Measurements from ENCODE around the gene CGB1. TPM values are rescaled to one million over a fixed set of nuclear protein-coding genes. Genes with fewer than 3 reads are reported as not detected.

Gene CGB1
- total and polyA plus RNA-seq, 7 donors = not detected

Other genes starting within 250 kb of the CGB1 start
- gene BCAT2, start 225.9 kb downstream of the CGB1 start, total RNA-seq = 10 to 100 TPM; 24.6 to 48.5 (median 29.9) TPM
- 10 to 100 TPM; 14.4 to 22.9 (median 20.0) TPM for gene BCAT2, start 225.9 kb downstream of the CGB1 start, polyA plus RNA-seq
- 1 to 10 TPM in 1 of 4 donors, under 1 TPM in 3; 0.61 to 1.2 (median 0.80) TPM for gene HSD17B14, start 200.4 kb downstream of the CGB1 start, total RNA-seq
- under 1 TPM; 0.15 to 0.66 (median 0.29) TPM for gene HSD17B14, start 200.4 kb downstream of the CGB1 start, polyA plus RNA-seq
- 10 to 100 TPM in 3 of 4 donors, 1 to 10 TPM in 1; 9.4 to 30.0 (median 20.2) TPM for gene PLEKHA4, start 168.3 kb downstream of the CGB1 start, total RNA-seq
- gene PLEKHA4, start 168.3 kb downstream of the CGB1 start, polyA plus RNA-seq = 10 to 100 TPM; 11.1 to 14.9 (median 12.3) TPM
- gene PPP1R15A, start 164.5 kb downstream of the CGB1 start, total RNA-seq = 10 to 100 TPM; 34.5 to 93.4 (median 41.3) TPM
- 10 to 100 TPM; 61.1 to 86.3 (median 83.7) TPM for gene PPP1R15A, start 164.5 kb downstream of the CGB1 start, polyA plus RNA-seq
- under 1 TPM in 2 of 4 donors, not detected in 2; 0.13 to 0.17 TPM for gene TULP2, start 138.2 kb downstream of the CGB1 start, total RNA-seq
- under 1 TPM in 2 of 3 donors, not detected in 1; 0.06 to 0.07 TPM for gene TULP2, start 138.2 kb downstream of the CGB1 start, polyA plus RNA-seq
- gene NUCB1, start 136.6 kb downstream of the CGB1 start, total RNA-seq = 100 to 1,000 TPM in 2 of 4 donors, 10 to 100 TPM in 2; 86.4 to 143 (median 101) TPM
- 10 to 100 TPM; 49.9 to 97.1 (median 90.7) TPM for gene NUCB1, start 136.6 kb downstream of the CGB1 start, polyA plus RNA-seq
- gene DHDH, start 103.2 kb downstream of the CGB1 start, total RNA-seq = under 1 TPM in 1 of 4 donors, not detected in 3; 0.21 TPM
- under 1 TPM in 1 of 3 donors, not detected in 2; 0.14 TPM for gene DHDH, start 103.2 kb downstream of the CGB1 start, polyA plus RNA-seq
- gene BAX, start 82.0 kb downstream of the CGB1 start, total RNA-seq = 10 to 100 TPM; 16.8 to 24.4 (median 22.0) TPM
- 10 to 100 TPM; 20.7 to 66.1 (median 35.6) TPM for gene BAX, start 82.0 kb downstream of the CGB1 start, polyA plus RNA-seq
- gene FTL, start 71.6 kb downstream of the CGB1 start, total RNA-seq = 1,000 to 10,000 TPM in 3 of 4 donors, 100 to 1,000 TPM in 1; 802 to 2,269 (median 1,158) TPM
- gene FTL, start 71.6 kb downstream of the CGB1 start, polyA plus RNA-seq = 1,000 to 10,000 TPM; 1,296 to 1,753 (median 1,467) TPM
- 100 to 1,000 TPM; 147 to 331 (median 238) TPM for gene GYS1, start 43.6 kb downstream of the CGB1 start, total RNA-seq
- 10 to 100 TPM; 30.9 to 61.3 (median 58.9) TPM for gene GYS1, start 43.6 kb downstream of the CGB1 start, polyA plus RNA-seq
- gene RUVBL2, start 43.0 kb downstream of the CGB1 start, total RNA-seq = 10 to 100 TPM; 61.1 to 87.4 (median 81.8) TPM
- 10 to 100 TPM; 62.7 to 76.5 (median 69.5) TPM for gene RUVBL2, start 43.0 kb downstream of the CGB1 start, polyA plus RNA-seq
- not detected for gene LHB, start 19.8 kb downstream of the CGB1 start, total RNA-seq
- gene LHB, start 19.8 kb downstream of the CGB1 start, polyA plus RNA-seq = under 1 TPM in 1 of 3 donors, not detected in 2; 0.32 TPM
- gene CGB3, start 12.6 kb downstream of the CGB1 start, total RNA-seq = not detected
- not detected for gene CGB3, start 12.6 kb downstream of the CGB1 start, polyA plus RNA-seq
- not detected for gene CGB2, start 5.0 kb downstream of the CGB1 start, total RNA-seq
- gene CGB2, start 5.0 kb downstream of the CGB1 start, polyA plus RNA-seq = under 1 TPM in 1 of 3 donors, not detected in 2; 0.10 TPM
- gene CGB5, start 7.0 kb upstream of the CGB1 start, total RNA-seq = not detected
- under 1 TPM in 1 of 3 donors, not detected in 2; 0.06 TPM for gene CGB5, start 7.0 kb upstream of the CGB1 start, polyA plus RNA-seq
- not detected for gene CGB8, start 12.2 kb upstream of the CGB1 start, total RNA-seq
- not detected for gene CGB8, start 12.2 kb upstream of the CGB1 start, polyA plus RNA-seq
- under 1 TPM; 0.20 to 0.46 (median 0.41) TPM for gene CGB7, start 20.9 kb upstream of the CGB1 start, total RNA-seq
- 1 to 10 TPM in 1 of 3 donors, under 1 TPM in 2; 0.52 to 1.1 (median 0.56) TPM for gene CGB7, start 20.9 kb upstream of the CGB1 start, polyA plus RNA-seq
- 1 to 10 TPM; 1.8 to 6.9 (median 5.1) TPM for gene NTF4, start 27.9 kb upstream of the CGB1 start, total RNA-seq
- gene NTF4, start 27.9 kb upstream of the CGB1 start, polyA plus RNA-seq = 1 to 10 TPM; 5.6 to 7.4 (median 6.4) TPM
- 10 to 100 TPM in 3 of 4 donors, 1 to 10 TPM in 1; 9.7 to 21.4 (median 17.2) TPM for gene KCNA7, start 35.8 kb upstream of the CGB1 start, total RNA-seq
- 10 to 100 TPM; 12.6 to 23.9 (median 17.0) TPM for gene KCNA7, start 35.8 kb upstream of the CGB1 start, polyA plus RNA-seq
- gene SNRNP70, start 48.6 kb upstream of the CGB1 start, total RNA-seq = 100 to 1,000 TPM in 3 of 4 donors, 10 to 100 TPM in 1; 89.1 to 133 (median 111) TPM
- 100 to 1,000 TPM in 1 of 3 donors, 10 to 100 TPM in 2; 83.2 to 123 (median 85.3) TPM for gene SNRNP70, start 48.6 kb upstream of the CGB1 start, polyA plus RNA-seq
- gene LIN7B, start 77.5 kb upstream of the CGB1 start, total RNA-seq = 10 to 100 TPM; 11.8 to 27.9 (median 22.3) TPM
- 10 to 100 TPM; 13.9 to 24.3 (median 15.8) TPM for gene LIN7B, start 77.5 kb upstream of the CGB1 start, polyA plus RNA-seq
- 1 to 10 TPM in 2 of 4 donors, under 1 TPM in 2; 0.54 to 1.6 (median 1.2) TPM for gene C19orf73, start 82.2 kb upstream of the CGB1 start, total RNA-seq
- gene C19orf73, start 82.2 kb upstream of the CGB1 start, polyA plus RNA-seq = 1 to 10 TPM; 1.7 to 1.9 (median 1.9) TPM
- gene PPFIA3, start 82.6 kb upstream of the CGB1 start, total RNA-seq = 1 to 10 TPM; 1.4 to 3.8 (median 2.6) TPM
- 1 to 10 TPM; 2.6 to 5.0 (median 3.2) TPM for gene PPFIA3, start 82.6 kb upstream of the CGB1 start, polyA plus RNA-seq
- gene HRC, start 118.5 kb upstream of the CGB1 start, total RNA-seq = 100 to 1,000 TPM; 250 to 405 (median 298) TPM
- gene HRC, start 118.5 kb upstream of the CGB1 start, polyA plus RNA-seq = 100 to 1,000 TPM in 2 of 3 donors, 10 to 100 TPM in 1; 32.9 to 160 (median 105) TPM
- gene TRPM4, start 120.9 kb upstream of the CGB1 start, total RNA-seq = 10 to 100 TPM in 3 of 4 donors, 1 to 10 TPM in 1; 9.5 to 20.6 (median 16.2) TPM
- 1 to 10 TPM; 6.5 to 8.7 (median 6.7) TPM for gene TRPM4, start 120.9 kb upstream of the CGB1 start, polyA plus RNA-seq

Measured in psoas muscle (tissue), 7 donors.